ENCODE results near the gene COX14. TPM values are rescaled to one million over a fixed set of nuclear protein-coding genes. Genes with fewer than 3 reads are reported as not detected.

The COX14 gene
- total and polyA plus RNA-seq, 8 donors, result 16.8 to 62.0 (median 25.0) TPM

DNA sequence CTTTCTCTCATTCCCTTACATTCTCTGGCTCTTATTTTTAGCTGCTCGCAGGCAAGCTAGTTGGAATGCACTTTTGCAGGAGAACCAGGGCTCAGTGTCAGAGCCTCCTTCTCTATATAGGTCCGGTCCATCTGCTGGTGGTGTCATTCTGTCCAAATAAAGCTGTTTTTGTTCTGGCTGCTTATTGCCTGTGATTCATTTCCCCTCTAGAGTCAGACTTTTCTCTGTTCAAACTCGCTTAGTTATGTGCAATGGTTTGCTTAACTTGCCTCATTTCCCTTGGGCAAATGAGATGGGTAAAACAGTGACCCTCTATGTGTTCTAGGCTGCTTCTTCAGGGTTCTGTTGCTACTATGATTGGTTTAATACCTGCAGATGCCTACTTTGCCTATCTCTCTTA lies 24.0 kb upstream of the COX14 start:
- Histone ChIP-seq H3K4me1 (peaks cover 0 to 3% (median 0%) of the 10 kb centered on the region in 3 donors), H3K4me3 (no peak overlapping the region), H3K27me3 (no peaks in the 10 kb centered on the region), H3K27ac (no peak overlapping the region), H3K36me3 (peaks cover 7 to 33% (median 15%) of the 10 kb centered on the region in 3 donors), H3K9me3 (no peaks in the 10 kb centered on the region)
- whole genome bisulfite sequencing, 2 donors, result 73 to 83% methylated on average over 3 of the region's 3 CpGs
- intact Hi-C loops (cut with DNase I), result loop anchor here in 1 of 3 donors (5.0 kb wide), 1 partner anchor 89 kb away; no protein-coding TSS in a partner anchor
- TF ChIP-seq CTCF (IDR thresholded peaks at IDR 0.05), result no peak
- no peak for ATAC-seq
- FAIRE-seq, result no peak
- DNase-seq, result no peak

DNA sequence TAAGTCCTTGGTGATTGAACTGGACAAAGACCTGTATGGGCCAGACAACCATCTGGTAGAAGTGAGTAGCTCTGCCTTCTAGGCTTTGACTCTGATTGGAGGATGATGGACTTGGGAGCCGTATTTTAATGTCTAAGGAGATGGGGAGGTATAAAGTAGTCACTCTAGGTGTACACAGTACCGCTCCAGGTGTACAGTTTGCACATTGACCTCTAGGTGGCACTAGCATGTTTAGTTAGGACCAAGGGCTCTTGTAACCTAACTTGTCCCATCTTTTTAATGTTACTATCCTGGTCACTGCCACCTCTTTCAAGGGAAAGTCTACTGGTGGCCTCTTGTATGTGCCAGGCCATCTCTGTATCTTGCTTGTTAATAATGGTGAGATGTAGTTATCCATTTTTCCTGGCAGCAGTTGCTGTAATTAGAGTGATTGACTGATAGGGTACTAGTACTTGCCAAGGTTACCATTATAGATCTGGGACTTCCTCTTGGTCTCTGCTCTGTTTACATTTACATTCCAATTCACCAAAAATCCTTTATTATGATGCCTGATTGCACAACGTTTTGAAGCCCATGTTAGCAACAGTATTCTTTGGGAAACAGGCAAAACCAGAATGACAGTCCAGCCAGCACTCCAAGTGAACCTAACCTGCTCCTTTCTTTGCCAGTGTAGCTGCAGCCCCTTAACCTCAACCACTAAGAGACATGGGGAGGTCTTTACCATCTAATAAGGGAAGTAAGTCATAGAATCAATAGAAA lies 23.3 kb upstream of the COX14 start:
- Histone ChIP-seq H3K9me3 (no peaks in the 10 kb centered on the region), H3K4me1 (peaks cover 0 to 3% (median 0%) of the 10 kb centered on the region in 3 donors), H3K27me3 (no peaks in the 10 kb centered on the region), H3K4me3 (no peak overlapping the region), H3K36me3 (peaks cover 7 to 40% (median 23%) of the 10 kb centered on the region in 3 donors), H3K27ac (no peak overlapping the region)
- WGBS, 2 donors, result 9 to 10% methylated on average over 3 of the region's 3 CpGs
- intact Hi-C loops (cut with DNase I), result loop anchor here in 1 of 3 donors (5.0 kb wide), 1 partner anchor 89 kb away; no protein-coding TSS in a partner anchor
- DNase-seq (peak in 3 of 6 donors; percentile 52 to 58 (median 54)), ATAC-seq (peak in 3 of 4 donors; percentile 31 to 58 (median 51)), FAIRE-seq (no peak)
- TF ChIP-seq CTCF (IDR thresholded peaks at IDR 0.05), result peak; percentile 67 to 78 (median 72)

- no peak for DNase-seq
- FAIRE-seq, result no peak
- no peaks in the 10 kb centered on the region for H3K27me3 ChIP-seq
- 97 to 98% methylated on average over 7 of the region's 7 CpGs for WGBS, 2 donors
- peaks cover 7 to 48% (median 31%) of the 10 kb centered on the region in 3 donors for H3K36me3 ChIP-seq
- intact Hi-C loops (cut with DNase I), result loop anchor here in 2 of 3 donors (5.0 to 10.0 kb wide), 2 partner anchors 85 to 88 kb away; no protein-coding TSS in a partner anchor
- TF ChIP-seq CTCF (IDR thresholded peaks at IDR 0.05), result no peak
- no peaks in the 10 kb centered on the region for H3K4me1 ChIP-seq
- H3K27ac ChIP-seq, result no peak overlapping the region
- no peak overlapping the region for H3K4me3 ChIP-seq
- ATAC-seq, result no peak
- no peaks in the 10 kb centered on the region for H3K9me3 ChIP-seq
Measured at GRCh38 chr12:50089730-50090129, 22.3 kb upstream of the COX14 start.

DNA sequence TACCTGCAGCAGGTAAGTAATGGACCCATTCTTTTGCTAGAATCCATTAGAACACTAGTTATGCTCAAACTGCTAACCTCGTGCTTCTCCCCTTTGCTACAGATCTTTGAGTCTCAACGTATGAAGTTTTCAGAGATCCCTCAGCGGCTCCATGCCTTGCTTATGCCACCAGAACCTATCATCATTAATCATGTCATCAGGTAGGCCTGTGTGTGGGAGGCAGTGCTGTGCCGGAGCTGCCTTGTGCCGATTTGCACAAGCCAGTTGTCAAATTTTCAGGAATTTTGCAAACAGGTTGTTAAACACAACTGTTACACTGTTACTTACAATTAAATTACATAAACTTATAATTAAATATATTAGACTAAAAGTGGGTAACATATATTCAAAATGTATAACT lies 21.6 kb upstream of the COX14 start:
- TF ChIP-seq CTCF (IDR thresholded peaks at IDR 0.05), result no peak
- 83 to 86% methylated on average over 5 of the region's 5 CpGs for WGBS, 2 donors
- Histone ChIP-seq H3K36me3 (peaks cover 7 to 55% (median 36%) of the 10 kb centered on the region in 3 donors), H3K4me3 (no peak overlapping the region), H3K4me1 (no peaks in the 10 kb centered on the region), H3K27ac (no peak overlapping the region), H3K27me3 (no peaks in the 10 kb centered on the region), H3K9me3 (no peaks in the 10 kb centered on the region)
- FAIRE-seq (no peak), ATAC-seq (no peak), DNase-seq (no peak)
- intact Hi-C loops (cut with DNase I), result loop anchor here in 1 of 3 donors (10.0 kb wide), 1 partner anchor 84 kb away; no protein-coding TSS in a partner anchor

- ATAC-seq (no peak), DNase-seq (no peak), FAIRE-seq (no peak)
- H3K4me1 ChIP-seq, result no peaks in the 10 kb centered on the region
- H3K4me3 ChIP-seq, result no peak overlapping the region
- 88% methylated on average over 6 of the region's 6 CpGs for WGBS, 2 donors
- no peaks in the 10 kb centered on the region for H3K27me3 ChIP-seq
- H3K9me3 ChIP-seq, result no peaks in the 10 kb centered on the region
- intact Hi-C loops (cut with DNase I), result loop anchor here in 1 of 3 donors (10.0 kb wide), 1 partner anchor 77 kb away; no protein-coding TSS in a partner anchor
- TF ChIP-seq CTCF (IDR thresholded peaks at IDR 0.05), result no peak
- no peak overlapping the region for H3K27ac ChIP-seq
- H3K36me3 ChIP-seq, result peaks cover 8 to 66% (median 50%) of the 10 kb centered on the region in 3 donors
Measured at GRCh38 chr12:50097952-50098351, 14.1 kb upstream of the COX14 start.
